Measurements from ENCODE around the gene LHX2. TPM values are rescaled to one million over a fixed set of nuclear protein-coding genes. Genes with fewer than 3 reads are reported as not detected.
A peak's percentile ranks its signal among the peaks of the same experiment; 100 is the strongest.

Gene LHX2
- total RNA-seq, 1 experiment from 2014 or later = not detected

- Histone ChIP-seq H3K4me2 (ENCODE audit: insufficient read depth, insufficient read length, low read length) (peak overlapping the region; percentile 0), H3K56ac (ENCODE audit: insufficient read length, low read depth, low read length) (no peak overlapping the region), H4K20me1 (ENCODE audit: control insufficient read depth, insufficient read depth, insufficient read length) (peaks cover 3% of the 10 kb centered on the region), H2AK5ac (ENCODE audit: insufficient read length, low read length) (no peak overlapping the region), H4K5ac (ENCODE audit: insufficient read length, low read depth, low read length) (no peak overlapping the region), H3K4ac (ENCODE audit: low read depth, low read length) (no peak overlapping the region), H3K23me2 (ENCODE audit: insufficient read length, low read depth, low read length, poor library complexity, severe bottlenecking) (peaks cover 17% of the 10 kb centered on the region), H3K9ac (ENCODE audit: extremely low read depth, insufficient read length, low read length) (no peak overlapping the region), H3K27ac (ENCODE audit: insufficient read length, low read depth, low read length) (no peak overlapping the region), H4K8ac (replicated peaks; ENCODE audit: insufficient read length, low read depth, low read length) (no peak overlapping the region), H2BK120ac (ENCODE audit: low read depth, low read length, poor library complexity, severe bottlenecking) (no peak overlapping the region), H3K9me3 (ENCODE audit: control insufficient read depth, low read depth, low read length) (no peaks in the 10 kb centered on the region), H3T11ph (ENCODE audit: low read length) (no peak overlapping the region), H4K91ac (ENCODE audit: insufficient read length, low read depth, low read length) (no peak overlapping the region), H2BK12ac (ENCODE audit: insufficient read length, low read depth, low read length) (no peak overlapping the region), H3K18ac (ENCODE audit: insufficient read length, low read depth, low read length) (no peak overlapping the region), H3K14ac (ENCODE audit: insufficient read depth, low read length) (no peak overlapping the region), H3K79me2 (ENCODE audit: insufficient read depth, low read length) (no peaks in the 10 kb centered on the region), H3K79me1 (ENCODE audit: insufficient read depth, low read depth, low read length, poor library complexity, severe bottlenecking) (no peaks in the 10 kb centered on the region), H2BK5ac (ENCODE audit: insufficient read length, low read length) (no peak overlapping the region), H3K23ac (ENCODE audit: insufficient read length, low read depth, low read length) (no peak overlapping the region), H3K27me3 (ENCODE audit: insufficient read depth, low read length) (peaks cover 72% of the 10 kb centered on the region), H2AFZ (ENCODE audit: low read length) (no peak overlapping the region), H3K4me1 (ENCODE audit: insufficient read depth, low read length) (peaks cover 3% of the 10 kb centered on the region; the same call in 1 of the 2 replicates), H2BK20ac (ENCODE audit: low read depth, low read length, poor library complexity, severe bottlenecking) (no peak overlapping the region), H2BK15ac (ENCODE audit: low read depth, low read length) (no peak overlapping the region)
- Mint-ChIP-seq H3K4me3 (peak overlapping the region in 1 of 2 experiments; percentile 73; a peak in 3 of 5 replicates), H3K27me3 (ENCODE audit: low read depth) (peaks cover 97% of the 10 kb centered on the region), H3K27ac (no peak overlapping the region), H3K9me3 (peaks cover 0 to 4% of the 10 kb centered on the region in 2 experiments; a peak in 1 of 5 replicates), H3K4me1 (peaks cover 29 to 52% of the 10 kb centered on the region in 2 experiments), H3K36me3 (ENCODE audit: insufficient read depth in 1 of 3, low read depth in 3 of 3) (no peaks in the 10 kb centered on the region; a peak in 3 of 7 replicates)
- WGBS (ENCODE audit: extremely low coverage, insufficient read length, low lambda C conversion rate) = no CpG with 5 or more reads among the region's 8 CpGs
- DNase-seq = no peak
- no peak for TF ChIP-seq CTCF (conservative IDR thresholded peaks at IDR 0.05)
Observed at GRCh38 chr9:124014211-124014955, 2.8 kb downstream of the LHX2 start.

Data from H9 (cell line).